Ecto neural progenitor cell (in vitro differentiated cells): Measurements from ENCODE around the gene GLRA2.
"Not testable (repeated sequence)": the region's sequence is repeated elsewhere in the genome, so short reads cannot be mapped to it uniquely, and the experiment has no call there.

Source experiments
- DNase-seq: peaks from one replicate; pipeline ENCODE4 v3.0.0-alpha.2; 2018; ENCODE audit warnings: low spot score

GLRA2 gene

GRCh38 chrX:14591976-14592375 is 62.6 kb downstream of the GLRA2 start:
- DNase-seq = no peak

GRCh38 chrX:14594521-14594920 is 65.2 kb downstream of the GLRA2 start:
- DNase-seq = no peak

GRCh38 chrX:14598330-14598729 is 69.0 kb downstream of the GLRA2 start:
- no peak for DNase-seq

GRCh38 chrX:14607446-14607985 is 78.2 kb downstream of the GLRA2 start:
- DNase-seq = no peak

GRCh38 chrX:14612450-14612849 is 83.1 kb downstream of the GLRA2 start:
- not testable (repeated sequence) for DNase-seq

- no peak for DNase-seq
Measured at GRCh38 chrX:14616301-14616700, 87.0 kb downstream of the GLRA2 start.

GRCh38 chrX:14616836-14617235 is 87.5 kb downstream of the GLRA2 start:
- DNase-seq = no peak

GRCh38 chrX:14618177-14618965 is 89.0 kb downstream of the GLRA2 start:
- no peak for DNase-seq

GRCh38 chrX:14630733-14631132 is 101.4 kb downstream of the GLRA2 start:
- no peak for DNase-seq

- DNase-seq = no peak
Measured at GRCh38 chrX:14641681-14642655, 112.6 kb downstream of the GLRA2 start.

GRCh38 chrX:14660970-14661369 is 131.6 kb downstream of the GLRA2 start:
- no peak for DNase-seq

- DNase-seq = no peak
Measured at GRCh38 chrX:14670819-14671218, 141.5 kb downstream of the GLRA2 start.

GRCh38 chrX:14672611-14673172 is 143.4 kb downstream of the GLRA2 start:
- DNase-seq = no peak

GRCh38 chrX:14673236-14673635 is 143.9 kb downstream of the GLRA2 start:
- DNase-seq = no peak

- DNase-seq = no peak
Measured at GRCh38 chrX:14673764-14674163, 144.4 kb downstream of the GLRA2 start.

- DNase-seq = no peak
Measured at GRCh38 chrX:14675500-14675899, 146.2 kb downstream of the GLRA2 start.

GRCh38 chrX:14676431-14676830 is 147.1 kb downstream of the GLRA2 start:
- no peak for DNase-seq

GRCh38 chrX:14688331-14688730 is 159.0 kb downstream of the GLRA2 start:
- not testable (repeated sequence) for DNase-seq

- DNase-seq = no peak
Measured at GRCh38 chrX:14690553-14690952, 161.2 kb downstream of the GLRA2 start.

GRCh38 chrX:14694611-14695010 is 165.3 kb downstream of the GLRA2 start:
- DNase-seq = no peak

GRCh38 chrX:14697451-14697850 is 168.1 kb downstream of the GLRA2 start:
- DNase-seq = peak; percentile 52

- no peak for DNase-seq
Measured at GRCh38 chrX:14698790-14699189, 169.5 kb downstream of the GLRA2 start.
